Ammon's horn (tissue), 1 donor: ENCODE data around the gene MYL5.
"Not testable (repeated sequence)": the region's sequence is repeated elsewhere in the genome, so short reads cannot be mapped to it uniquely, and the experiment has no call there.

ENCODE experiments used
- DNase-seq: peaks from one replicate; pipeline ENCODE4 v3.0.0-alpha.2; 2016; ENCODE audit warnings: low spot score

Gene MYL5

DNA sequence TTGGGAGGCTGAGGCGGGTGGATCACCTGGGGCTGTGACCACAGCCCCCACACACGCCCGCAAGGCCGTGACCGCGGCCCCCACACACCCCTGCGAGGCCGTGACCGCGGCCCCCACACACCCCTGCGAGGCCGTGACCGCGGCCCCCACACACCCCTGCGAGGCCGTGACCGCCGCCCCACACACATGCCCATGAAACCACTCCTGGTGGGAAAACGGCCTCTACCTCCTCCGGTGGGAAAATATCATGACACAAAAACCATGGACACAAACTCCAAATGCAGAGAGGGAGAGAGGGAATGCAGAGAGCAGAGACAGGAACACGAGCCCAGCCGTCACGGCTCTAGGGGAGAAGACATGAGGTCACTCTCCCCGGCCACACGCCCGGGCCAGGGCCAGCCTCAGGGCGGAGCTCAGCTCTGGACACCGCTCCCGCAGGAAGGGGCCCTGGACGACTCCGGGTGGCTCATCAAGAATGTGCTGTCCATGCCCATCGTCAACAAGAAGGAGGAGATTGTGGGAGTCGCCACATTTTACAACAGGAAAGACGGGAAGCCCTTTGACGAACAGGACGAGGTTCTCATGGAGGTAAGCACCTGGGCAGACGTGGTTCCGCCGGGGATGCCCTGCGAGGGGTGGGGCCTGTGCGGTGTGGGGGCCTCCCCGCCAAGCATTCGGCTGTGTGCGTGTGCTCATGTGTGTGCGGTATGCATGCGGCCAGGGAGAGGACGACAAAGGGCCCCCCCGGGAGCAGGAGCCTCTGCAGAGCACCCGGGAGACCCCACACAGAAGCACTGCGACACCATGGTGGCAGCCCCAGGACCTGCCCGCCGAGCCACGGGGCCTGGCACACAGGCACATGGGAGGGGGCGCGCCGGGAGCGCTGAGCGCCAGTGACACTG is 17.7 kb upstream of the MYL5 start:
- no peak for DNase-seq

GRCh38 chr4:657338-657833 is 17.0 kb upstream of the MYL5 start:
- DNase-seq: no peak

- DNase-seq: no peak
Measured at GRCh38 chr4:657834-658667, 16.3 kb upstream of the MYL5 start.

DNA sequence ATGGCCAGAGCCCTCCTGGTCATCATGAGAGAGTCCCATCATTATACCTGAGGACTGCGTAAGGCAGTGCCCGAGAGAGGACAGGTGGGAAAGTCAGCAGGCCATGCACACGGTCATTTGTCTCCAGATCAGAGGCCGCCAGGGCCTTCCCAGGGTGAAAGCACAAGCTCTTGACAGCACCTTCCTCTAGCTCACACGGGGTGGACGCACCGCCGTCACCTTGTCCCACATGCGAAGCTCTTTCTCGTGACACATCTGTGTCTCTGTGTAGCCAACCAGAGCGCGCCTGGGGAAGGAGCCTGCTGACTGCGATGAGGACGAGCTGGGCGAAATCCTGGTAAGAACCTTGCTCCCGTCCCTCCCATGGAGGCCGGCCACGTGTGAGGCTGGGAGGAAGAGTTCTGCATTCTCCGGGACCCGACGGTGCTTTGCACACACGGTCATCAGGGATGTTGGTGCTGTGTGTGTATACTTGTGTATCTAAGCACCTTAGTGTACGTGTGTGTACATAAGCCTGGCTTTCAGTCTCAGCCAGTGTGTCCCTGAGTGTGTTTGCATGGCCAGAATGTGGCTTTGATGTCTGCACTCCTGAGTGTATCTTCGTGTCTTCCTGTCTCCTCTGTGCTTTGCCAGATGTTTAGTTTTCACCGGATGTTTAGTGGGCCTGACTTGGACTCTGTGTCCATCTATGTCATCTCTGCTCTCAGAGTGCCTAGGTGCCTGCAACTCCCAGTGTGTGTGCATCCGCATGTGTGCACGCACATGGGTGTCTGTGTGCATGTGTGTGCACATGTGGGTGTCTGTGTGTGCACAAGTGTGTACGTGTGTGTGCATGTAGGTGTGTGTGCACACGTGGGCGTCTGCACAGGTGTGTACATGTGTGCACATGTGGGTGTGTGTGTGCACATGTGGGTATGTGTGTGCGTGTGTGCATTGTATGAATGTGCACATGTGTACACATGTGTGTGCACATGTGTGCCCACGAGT is 15.4 kb upstream of the MYL5 start:
- no peak for DNase-seq

DNA sequence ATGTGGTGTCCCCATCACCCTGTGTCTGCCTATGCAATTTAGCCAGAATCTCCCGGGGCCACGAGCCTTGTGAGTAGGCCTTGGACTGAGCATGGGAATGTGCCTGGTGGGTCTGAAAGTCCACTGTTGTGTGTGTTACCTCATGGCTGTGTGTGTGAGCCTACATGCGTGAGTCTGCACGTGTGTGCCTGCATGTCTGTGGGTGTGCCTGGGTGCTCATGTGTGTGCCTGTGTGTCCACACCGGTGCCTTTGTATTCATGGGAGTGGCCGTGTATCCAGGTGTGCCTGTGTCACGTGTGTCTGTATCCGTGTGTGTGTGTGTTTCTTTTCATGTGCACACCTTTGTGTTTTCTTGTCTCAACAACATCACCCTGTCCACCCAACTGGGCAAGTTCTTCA is 14.5 kb upstream of the MYL5 start:
- DNase-seq: no peak

GRCh38 chr4:660401-660800 is 13.9 kb upstream of the MYL5 start:
- no peak for DNase-seq

GRCh38 chr4:661231-661630 is 13.1 kb upstream of the MYL5 start:
- DNase-seq: no peak

DNA sequence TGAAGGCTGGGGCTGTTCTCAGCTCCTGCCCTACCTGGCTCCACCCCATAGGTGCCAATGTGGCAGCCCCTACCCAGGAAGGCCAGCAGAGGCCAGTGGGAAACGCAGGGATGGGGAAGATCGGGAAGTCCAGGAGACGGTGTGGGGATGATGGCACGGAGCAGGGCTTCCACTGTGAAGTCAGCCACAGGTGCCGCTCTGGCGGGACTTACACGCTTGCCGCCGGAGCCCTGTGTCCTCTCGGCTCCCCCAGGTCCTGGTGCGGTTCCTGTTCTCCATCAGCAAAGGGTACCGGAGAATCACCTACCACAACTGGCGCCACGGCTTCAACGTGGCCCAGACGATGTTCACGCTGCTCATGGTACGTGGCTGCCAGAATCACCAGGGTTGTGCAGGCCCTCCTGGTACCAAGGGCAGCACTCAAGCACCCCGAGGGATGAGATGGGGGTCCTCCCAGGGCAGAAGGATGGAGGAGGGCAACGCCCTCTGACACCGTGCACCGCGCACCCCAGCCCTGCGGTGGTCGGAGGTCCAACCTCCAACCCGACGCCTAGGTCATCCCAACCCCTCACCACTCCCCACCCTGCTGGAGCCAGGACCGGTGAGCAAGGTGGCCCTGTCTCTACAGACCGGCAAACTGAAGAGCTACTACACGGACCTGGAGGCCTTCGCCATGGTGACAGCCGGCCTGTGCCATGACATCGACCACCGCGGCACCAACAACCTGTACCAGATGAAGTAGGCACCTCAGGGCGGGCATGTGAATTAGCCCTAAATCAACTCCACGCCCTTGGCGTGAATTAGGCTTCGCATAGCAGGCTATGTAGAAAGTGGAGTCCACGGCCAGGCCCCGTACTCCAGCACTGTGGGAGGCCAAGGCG is 12.2 kb upstream of the MYL5 start:
- DNase-seq: no peak

GRCh38 chr4:663046-663437 is 11.3 kb upstream of the MYL5 start:
- no peak for DNase-seq

DNA sequence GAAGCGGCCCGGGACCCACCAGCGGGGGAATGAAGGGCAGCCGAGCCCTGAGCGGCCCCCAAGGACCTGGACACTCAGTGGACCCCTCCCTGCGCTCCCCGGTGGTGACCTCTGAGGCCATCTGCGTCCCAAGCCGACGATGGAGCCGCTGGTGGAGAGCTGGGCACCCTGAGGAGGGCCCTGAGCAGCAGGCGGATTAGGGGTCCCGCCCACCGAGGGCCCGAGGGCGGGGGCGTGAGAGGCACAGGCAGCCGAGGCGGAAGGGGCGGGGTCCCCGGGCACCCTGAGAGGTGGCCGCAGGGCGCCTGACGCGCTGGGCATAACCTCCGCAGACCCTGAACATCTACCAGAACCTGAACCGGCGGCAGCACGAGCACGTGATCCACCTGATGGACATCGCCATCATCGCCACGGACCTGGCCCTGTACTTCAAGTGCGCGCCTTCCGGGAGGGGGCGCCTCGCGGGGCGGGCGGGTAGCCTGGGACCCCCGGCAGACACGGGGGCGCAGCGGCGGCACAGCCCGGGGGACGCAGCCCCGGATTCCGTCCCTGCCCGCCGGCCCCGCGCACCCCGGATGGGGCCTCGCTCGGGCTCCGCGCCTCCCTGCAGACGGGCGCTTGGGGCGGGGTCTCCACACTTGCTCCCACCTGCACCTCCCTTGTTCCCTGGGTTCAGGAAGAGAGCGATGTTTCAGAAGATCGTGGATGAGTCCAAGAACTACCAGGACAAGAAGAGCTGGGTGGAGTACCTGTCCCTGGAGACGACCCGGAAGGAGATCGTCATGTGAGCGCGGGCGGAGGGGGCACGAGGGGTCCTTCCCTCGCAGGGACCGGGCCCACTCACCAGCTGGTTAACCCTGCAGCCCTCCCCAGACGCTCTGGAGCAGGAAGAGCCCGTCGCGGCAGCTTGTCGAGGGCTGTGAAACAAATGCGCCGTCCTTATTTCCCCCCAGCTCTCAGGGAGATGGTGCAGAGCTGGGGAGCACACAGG is 10.6 kb upstream of the MYL5 start:
- DNase-seq: peak; percentile 45

DNA sequence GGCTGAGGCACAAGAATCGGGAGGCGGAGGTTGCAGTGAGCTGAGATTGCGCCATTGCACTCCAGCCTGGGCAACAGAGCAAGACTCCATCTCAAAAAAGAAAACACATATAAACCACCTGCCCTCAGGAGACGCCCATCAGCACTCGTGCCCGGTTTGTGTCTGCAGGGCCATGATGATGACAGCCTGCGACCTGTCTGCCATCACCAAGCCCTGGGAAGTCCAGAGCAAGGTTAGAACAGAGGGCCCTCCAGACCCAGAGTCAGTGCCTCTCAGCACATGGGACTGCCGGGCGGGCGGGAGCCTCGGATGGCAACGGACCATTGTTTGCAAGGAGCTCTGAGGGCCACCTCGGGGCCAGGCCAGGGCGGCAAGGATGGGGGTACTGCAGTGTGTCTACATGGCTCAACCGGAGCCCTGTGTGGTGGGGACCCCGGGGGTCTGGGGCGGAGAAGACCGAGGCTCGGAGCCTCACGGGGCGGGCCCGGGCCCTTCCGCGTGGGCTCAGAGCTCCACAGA is 9.6 kb upstream of the MYL5 start:
- no peak for DNase-seq

GRCh38 chr4:665381-665750 is 9.0 kb upstream of the MYL5 start:
- no peak for DNase-seq

GRCh38 chr4:665751-666435 is 8.4 kb upstream of the MYL5 start:
- DNase-seq: no peak

DNA sequence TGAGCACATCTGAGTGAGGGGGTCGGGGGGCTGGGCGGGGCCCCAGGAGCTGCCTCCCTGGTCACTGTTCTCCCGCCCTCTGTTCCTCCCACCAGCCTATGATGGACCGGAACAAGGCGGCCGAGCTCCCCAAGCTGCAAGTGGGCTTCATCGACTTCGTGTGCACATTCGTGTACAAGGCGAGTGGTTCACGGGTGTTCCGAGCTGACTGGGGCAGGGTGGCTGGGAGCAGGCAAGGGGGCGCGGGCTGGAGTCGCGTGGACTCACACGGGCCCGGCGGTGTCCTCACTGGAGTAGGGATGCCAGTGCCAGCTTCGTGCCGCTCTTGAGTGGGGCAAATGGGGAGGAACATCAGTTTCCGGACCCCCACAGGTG is 7.9 kb upstream of the MYL5 start:
- DNase-seq: no peak

- no peak for DNase-seq
Measured at GRCh38 chr4:666822-667544, 7.4 kb upstream of the MYL5 start.

GRCh38 chr4:667545-667925 is 6.8 kb upstream of the MYL5 start:
- DNase-seq: no peak

DNA sequence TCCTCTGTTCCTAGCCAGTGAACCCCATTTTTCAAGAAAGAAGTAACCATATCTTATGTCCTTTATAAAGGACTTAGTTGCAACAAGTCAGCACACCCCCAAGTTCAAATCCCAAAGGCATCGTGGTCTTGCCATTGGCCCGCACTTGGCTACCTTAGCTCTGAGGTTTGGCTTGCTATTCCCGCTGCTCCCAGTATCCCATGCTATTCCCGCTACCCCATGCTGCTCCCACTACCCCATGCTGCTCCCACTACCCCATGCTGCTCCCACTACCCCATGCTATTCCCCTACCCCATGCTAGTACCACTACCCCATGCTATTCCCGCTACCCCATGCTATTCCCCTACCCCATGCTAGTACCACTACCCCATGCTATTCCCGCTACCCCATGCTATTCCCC is 6.1 kb upstream of the MYL5 start:
- not testable (repeated sequence) for DNase-seq
